T-helper 1 cell treated with Interleukin-12 subunit alpha and Interleukin-12 subunit beta and Interleukin-4 antibody, amounts not matched to agents 30 ng/mL and 1 ng/mL, for 36 hours (primary cell): ENCODE data around the gene AFTPH. TPM values are rescaled to one million over a fixed set of nuclear protein-coding genes. Genes with fewer than 3 reads are reported as not detected.

Experiments used
- intact Hi-C: fragments of 100-400 bp; cut with micrococcal nuclease; formaldehyde crosslinking; loops from one replicate; pipeline ENCODE4 v1.15.1; 2024
- total RNA-seq: library from RNA; stranded (reverse); gene quantifications from 2 replicates; pipeline ENCODE4 v1.2.3, GENCODE V29; 2022

AFTPH gene
- total RNA-seq, 1 donor from 2014 or later, result 39.0 TPM

GRCh38 chr2:64607381-64608304, 83.5 kb downstream of the AFTPH start:
- intact Hi-C loops, result loop anchor here (1.0 to 5.0 kb wide), 15 partner anchors 20 to 523 kb away; partner anchors contain the start of genes AFTPH, CEP68, RAB1A and SERTAD2

- intact Hi-C loops, result loop anchor here (1.0 to 5.0 kb wide), 5 partner anchors 88 to 618 kb away; partner anchors contain the start of genes ACTR2, CEP68 and SLC1A4
Observed at GRCh38 chr2:64608867-64609226, 84.7 kb downstream of the AFTPH start.

- intact Hi-C loops, result loop anchor here (1.0 to 5.0 kb wide), 5 partner anchors 88 to 618 kb away; partner anchors contain the start of genes ACTR2, CEP68 and SLC1A4
Observed at GRCh38 chr2:64609227-64609941, 85.3 kb downstream of the AFTPH start.

- intact Hi-C loops, result loop anchor here (1.0 to 5.0 kb wide), 5 partner anchors 87 to 617 kb away; partner anchors contain the start of genes ACTR2, CEP68 and SLC1A4
Observed at GRCh38 chr2:64609942-64610281, 85.8 kb downstream of the AFTPH start.

GRCh38 chr2:64610316-64610855, 86.3 kb downstream of the AFTPH start:
- intact Hi-C loops, result no loop called here

- intact Hi-C loops, result no loop called here
Observed at GRCh38 chr2:64612575-64613195, 88.6 kb downstream of the AFTPH start.

- intact Hi-C loops, result no loop called here
Observed at GRCh38 chr2:64613276-64613675, 89.1 kb downstream of the AFTPH start.

GRCh38 chr2:64615192-64615763, 91.2 kb downstream of the AFTPH start:
- intact Hi-C loops, result no loop called here

GRCh38 chr2:64615844-64616536, 91.9 kb downstream of the AFTPH start:
- intact Hi-C loops, result no loop called here

GRCh38 chr2:64617631-64618151, 93.6 kb downstream of the AFTPH start:
- intact Hi-C loops, result no loop called here

GRCh38 chr2:64620661-64621060, 96.5 kb downstream of the AFTPH start:
- intact Hi-C loops, result no loop called here

GRCh38 chr2:64622443-64623241, 98.5 kb downstream of the AFTPH start:
- intact Hi-C loops, result no loop called here

- intact Hi-C loops, result no loop called here
Observed at GRCh38 chr2:64623242-64623850, 99.2 kb downstream of the AFTPH start.

- intact Hi-C loops, result no loop called here
Observed at GRCh38 chr2:64624108-64624610, 100.0 kb downstream of the AFTPH start.

GRCh38 chr2:64624862-64625261, 100.7 kb downstream of the AFTPH start:
- intact Hi-C loops, result no loop called here

- intact Hi-C loops, result no loop called here
Observed at GRCh38 chr2:64625299-64626145, 101.4 kb downstream of the AFTPH start.

GRCh38 chr2:64626146-64626809, 102.2 kb downstream of the AFTPH start:
- intact Hi-C loops, result no loop called here
